ENCODE data around the gene RNASE4.

RNASE4 gene

DNA sequence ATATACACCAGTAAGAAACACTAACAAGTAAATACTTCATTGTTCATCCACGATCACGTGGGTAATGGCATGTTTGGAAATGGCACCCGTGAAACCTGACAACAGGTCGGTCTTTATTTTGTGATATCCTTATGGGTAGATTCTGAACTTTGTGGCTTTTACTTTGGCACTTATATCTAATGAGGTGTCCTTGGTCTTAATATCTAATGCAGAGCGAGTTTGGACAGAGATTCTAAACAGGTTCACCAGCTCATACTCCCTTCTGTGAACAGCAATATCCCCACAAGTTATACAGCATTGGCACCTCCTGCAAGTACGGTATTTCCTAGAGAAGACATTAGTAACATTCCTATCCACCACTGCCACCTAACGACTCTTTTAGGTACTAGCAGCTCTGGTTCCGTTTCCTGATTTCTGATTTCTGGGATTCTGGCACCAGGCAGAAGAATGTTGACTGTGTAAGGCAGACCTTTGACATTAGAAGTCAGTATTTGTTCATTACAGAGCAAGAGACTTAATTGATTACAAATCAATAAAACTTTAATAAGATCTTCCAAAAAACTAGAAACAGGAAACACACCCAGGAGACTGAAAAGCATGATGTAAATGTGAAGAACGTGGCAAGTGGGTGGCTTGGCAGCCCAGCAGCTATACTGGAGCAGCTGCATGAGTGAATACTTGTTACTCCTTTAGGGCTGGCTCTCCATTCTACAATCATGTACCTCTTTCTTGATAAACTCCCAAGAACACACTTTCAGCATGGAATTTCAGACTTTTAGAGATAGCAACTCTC lies 6.7 kb downstream of the RNASE4 start:
- TF ChIP-seq TAF1 (IDR thresholded peaks at IDR 0.05; ENCODE audit: borderline replicate concordance, insufficient read depth, low read length) (no peak), FOXP2 (optimal IDR thresholded peaks at IDR 0.05; ENCODE audit: borderline replicate concordance, extremely low read depth, extremely low read length, insufficient read depth) (no peak)

DNA sequence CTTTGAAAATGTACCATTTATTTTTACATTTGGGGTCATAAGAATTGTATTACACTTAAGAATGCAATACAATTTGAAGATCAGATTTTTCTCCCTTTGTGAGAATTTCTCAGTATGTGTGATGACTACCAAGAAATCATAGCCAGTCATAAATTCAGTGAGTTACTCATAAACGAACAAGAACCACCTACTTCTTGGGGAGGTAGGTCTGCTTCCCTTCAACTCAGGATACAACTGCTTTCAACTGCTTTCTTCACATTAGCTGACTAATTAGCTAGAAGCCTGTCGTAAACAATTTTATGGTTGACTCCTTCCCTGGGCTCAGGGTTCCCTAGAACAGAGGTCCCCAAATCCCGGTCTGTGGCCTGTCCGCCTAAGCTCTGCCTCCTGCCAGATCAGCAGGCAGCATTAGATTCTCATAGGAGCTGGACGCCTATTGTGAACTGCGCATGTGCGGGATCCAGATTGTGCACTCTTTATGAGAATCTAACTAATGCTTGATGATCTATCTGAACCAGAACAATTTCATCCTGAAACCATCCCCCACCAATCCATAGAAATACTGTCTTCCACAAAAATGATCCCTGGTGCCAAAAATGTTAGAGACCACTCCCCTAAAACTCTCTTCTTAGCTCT lies 7.9 kb downstream of the RNASE4 start:
- TF ChIP-seq REST (IDR thresholded peaks at IDR 0.05; ENCODE audit: insufficient read depth in 1 of 2, low read depth in 2 of 2, low read length in 2 of 2) (no peak), SIN3A (IDR thresholded peaks at IDR 0.05; ENCODE audit: borderline replicate concordance, insufficient read depth, low read length) (no peak), POLR2AphosphoS5 (IDR thresholded peaks at IDR 0.05; ENCODE audit: low read depth, low read length) (no peak), FOXP2 (optimal IDR thresholded peaks at IDR 0.05; ENCODE audit: borderline replicate concordance, extremely low read depth, extremely low read length, insufficient read depth) (no peak), TAF1 (IDR thresholded peaks at IDR 0.05; ENCODE audit: borderline replicate concordance, insufficient read depth, low read length) (no peak)

GRCh38 chr14:20696764-20697163 lies 12.4 kb downstream of the RNASE4 start:
- no peak for TF ChIP-seq SIN3A (IDR thresholded peaks at IDR 0.05; ENCODE audit: borderline replicate concordance, insufficient read depth, low read length)
- no peak for TF ChIP-seq FOXP2 (optimal IDR thresholded peaks at IDR 0.05; ENCODE audit: borderline replicate concordance, extremely low read depth, extremely low read length, insufficient read depth)
- TF ChIP-seq POLR2AphosphoS5 (IDR thresholded peaks at IDR 0.05; ENCODE audit: low read depth, low read length): no peak
- TF ChIP-seq REST (IDR thresholded peaks at IDR 0.05; ENCODE audit: insufficient read depth in 1 of 2, low read depth in 2 of 2, low read length in 2 of 2): no peak
- TF ChIP-seq TAF1 (IDR thresholded peaks at IDR 0.05; ENCODE audit: borderline replicate concordance, insufficient read depth, low read length): no peak

- TF ChIP-seq SIN3A (IDR thresholded peaks at IDR 0.05; ENCODE audit: borderline replicate concordance, insufficient read depth, low read length) (no peak), FOXP2 (optimal IDR thresholded peaks at IDR 0.05; ENCODE audit: borderline replicate concordance, extremely low read depth, extremely low read length, insufficient read depth) (no peak), TAF1 (IDR thresholded peaks at IDR 0.05; ENCODE audit: borderline replicate concordance, insufficient read depth, low read length) (no peak), POLR2AphosphoS5 (IDR thresholded peaks at IDR 0.05; ENCODE audit: low read depth, low read length) (no peak), REST (IDR thresholded peaks at IDR 0.05; ENCODE audit: insufficient read depth in 1 of 2, low read depth in 2 of 2, low read length in 2 of 2) (no peak)
Measured at GRCh38 chr14:20697273-20698017, 13.1 kb downstream of the RNASE4 start.

DNA sequence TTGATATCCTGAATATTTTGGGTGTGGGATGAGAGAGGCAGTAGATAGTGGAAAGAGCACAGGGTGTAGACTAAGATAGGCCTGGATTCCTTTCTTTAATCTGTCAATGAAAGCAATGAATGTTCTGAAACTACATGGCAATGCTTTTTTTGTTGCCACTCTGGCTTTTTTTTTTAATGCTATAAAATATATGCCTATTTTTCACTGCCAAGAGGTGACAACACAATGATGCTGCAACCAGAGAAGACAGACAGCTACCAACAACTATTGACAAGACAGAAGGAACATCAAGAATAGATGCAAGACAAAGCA lies 13.6 kb downstream of the RNASE4 start:
- TF ChIP-seq FOXP2 (optimal IDR thresholded peaks at IDR 0.05; ENCODE audit: borderline replicate concordance, extremely low read depth, extremely low read length, insufficient read depth) (no peak), POLR2AphosphoS5 (IDR thresholded peaks at IDR 0.05; ENCODE audit: low read depth, low read length) (no peak), REST (IDR thresholded peaks at IDR 0.05; ENCODE audit: insufficient read depth in 1 of 2, low read depth in 2 of 2, low read length in 2 of 2) (no peak), TAF1 (IDR thresholded peaks at IDR 0.05; ENCODE audit: borderline replicate concordance, insufficient read depth, low read length) (no peak), SIN3A (IDR thresholded peaks at IDR 0.05; ENCODE audit: borderline replicate concordance, insufficient read depth, low read length) (no peak)
